Suprapubic skin (tissue), 4 donors: ENCODE measurements around the gene EPG5. TPM values are rescaled to one million over a fixed set of nuclear protein-coding genes. Genes with fewer than 3 reads are reported as not detected.
"Not testable (repeated sequence)": the region's sequence is repeated elsewhere in the genome, so short reads cannot be mapped to it uniquely, and the experiment has no call there.

Experiments used
- DNase-seq, 2 donors: peaks; one replicate each; pipeline ENCODE4 v3.0.0-alpha.2; 2019; ENCODE audit warnings: low spot score in 2 of 2
- H3K27ac ChIP-seq: fragments of 200-600 bp; sonication (generic); one replicate; pipeline ENCODE4 v1.5.1; 2019
- H3K27me3 ChIP-seq: fragments of 200-600 bp; sonication (generic); one replicate; pipeline ENCODE4 v1.5.1; 2019
- H3K36me3 ChIP-seq: fragments of 200-600 bp; sonication (generic); one replicate; pipeline ENCODE4 v1.5.1; 2019
- H3K4me1 ChIP-seq: fragments of 200-600 bp; sonication (generic); one replicate; pipeline ENCODE4 v1.5.1; 2019
- H3K4me3 ChIP-seq: fragments of 200-600 bp; sonication (generic); one replicate; pipeline ENCODE4 v1.5.1; 2019; ENCODE audit warnings: mild to moderate bottlenecking
- H3K9me3 ChIP-seq: fragments of 200-600 bp; sonication (generic); one replicate; pipeline ENCODE4 v1.5.1; 2019
- EP300 ChIP-seq: sonication (generic); formaldehyde crosslinking; IDR thresholded peaks from one replicate; pipeline ENCODE4 v1.6.1; 2017; ENCODE audit warnings: antibody characterized with exemption
- POLR2A ChIP-seq, 2 donors: fragments of 450-650 bp; IDR thresholded peaks; one replicate each; pipeline ENCODE4 v1.6.1; 2017; ENCODE audit warnings: antibody characterized with exemption in 2 of 2, mild to moderate bottlenecking in 2 of 2, moderate library complexity in 2 of 2
- POLR2AphosphoS5 ChIP-seq, 3 donors: sonication (generic); formaldehyde crosslinking; IDR thresholded peaks; one replicate each; pipeline ENCODE4 v1.6.1; 2017; ENCODE audit warnings: antibody characterized with exemption in 3 of 3
- WGBS: methylation state at CpG from one replicate; pipeline ENCODE4 v1.1.5; 2018; 5-methylcytosine and 5-hydroxymethylcytosine counted together
- total RNA-seq, 4 donors: library from RNA; depleted of rRNA; stranded (reverse); fragments of >200 nt; gene quantifications; one replicate each; pipeline ENCODE4 v1.1.0, GENCODE V29; 2016
- TF ChIP-seq, protein P1 (sequence below), 2 donors: fragments of 200-600 bp in 1 of 2; fragments of 450-650 bp in 1 of 2; sonication (generic) in 1 of 2; IDR thresholded peaks; one replicate each; pipeline ENCODE4 v1.5.1; 2016 to 2019; ENCODE audit warnings: antibody characterized with exemption in 2 of 2, mild to moderate bottlenecking in 1 of 2, moderate library complexity in 1 of 2

Gene EPG5
- total RNA-seq, 4 donors from 2014 or later = 31.5 to 107 (median 53.5) TPM

DNA sequence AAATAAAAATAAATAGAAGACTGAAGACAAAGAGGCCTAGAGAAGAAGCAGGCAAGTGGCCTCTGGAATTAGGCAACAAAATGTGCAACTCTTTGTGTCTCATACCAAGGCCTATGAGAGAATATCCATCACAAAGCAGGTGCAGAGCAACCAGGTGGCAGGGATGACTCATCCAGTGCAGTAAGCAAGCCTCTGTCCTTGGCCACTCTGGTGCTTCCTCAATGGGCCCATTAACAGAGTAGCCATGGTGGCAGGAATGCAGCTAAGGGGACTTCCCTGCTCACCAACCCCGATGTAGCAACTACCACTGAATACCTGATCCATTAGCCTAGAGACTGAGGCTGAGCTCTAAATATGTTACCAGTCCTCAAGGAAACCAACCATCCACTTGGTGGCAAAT lies 11.0 kb upstream of the EPG5 start:
- TF ChIP-seq, protein P1, sequence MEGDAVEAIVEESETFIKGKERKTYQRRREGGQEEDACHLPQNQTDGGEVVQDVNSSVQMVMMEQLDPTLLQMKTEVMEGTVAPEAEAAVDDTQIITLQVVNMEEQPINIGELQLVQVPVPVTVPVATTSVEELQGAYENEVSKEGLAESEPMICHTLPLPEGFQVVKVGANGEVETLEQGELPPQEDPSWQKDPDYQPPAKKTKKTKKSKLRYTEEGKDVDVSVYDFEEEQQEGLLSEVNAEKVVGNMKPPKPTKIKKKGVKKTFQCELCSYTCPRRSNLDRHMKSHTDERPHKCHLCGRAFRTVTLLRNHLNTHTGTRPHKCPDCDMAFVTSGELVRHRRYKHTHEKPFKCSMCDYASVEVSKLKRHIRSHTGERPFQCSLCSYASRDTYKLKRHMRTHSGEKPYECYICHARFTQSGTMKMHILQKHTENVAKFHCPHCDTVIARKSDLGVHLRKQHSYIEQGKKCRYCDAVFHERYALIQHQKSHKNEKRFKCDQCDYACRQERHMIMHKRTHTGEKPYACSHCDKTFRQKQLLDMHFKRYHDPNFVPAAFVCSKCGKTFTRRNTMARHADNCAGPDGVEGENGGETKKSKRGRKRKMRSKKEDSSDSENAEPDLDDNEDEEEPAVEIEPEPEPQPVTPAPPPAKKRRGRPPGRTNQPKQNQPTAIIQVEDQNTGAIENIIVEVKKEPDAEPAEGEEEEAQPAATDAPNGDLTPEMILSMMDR (IDR thresholded peaks at IDR 0.05) = no peak
- TF ChIP-seq POLR2AphosphoS5 (IDR thresholded peaks at IDR 0.05) = no peak
- H3K4me1 ChIP-seq = no peaks in the 10 kb centered on the region
- H3K36me3 ChIP-seq = no peaks in the 10 kb centered on the region
- H3K9me3 ChIP-seq = no peaks in the 10 kb centered on the region
- WGBS = 92% methylated on average over 1 of the region's 1 CpG
- no peak overlapping the region for H3K27ac ChIP-seq
- no peak overlapping the region for H3K4me3 ChIP-seq
- H3K27me3 ChIP-seq = no peaks in the 10 kb centered on the region
- no peak for DNase-seq

DNA sequence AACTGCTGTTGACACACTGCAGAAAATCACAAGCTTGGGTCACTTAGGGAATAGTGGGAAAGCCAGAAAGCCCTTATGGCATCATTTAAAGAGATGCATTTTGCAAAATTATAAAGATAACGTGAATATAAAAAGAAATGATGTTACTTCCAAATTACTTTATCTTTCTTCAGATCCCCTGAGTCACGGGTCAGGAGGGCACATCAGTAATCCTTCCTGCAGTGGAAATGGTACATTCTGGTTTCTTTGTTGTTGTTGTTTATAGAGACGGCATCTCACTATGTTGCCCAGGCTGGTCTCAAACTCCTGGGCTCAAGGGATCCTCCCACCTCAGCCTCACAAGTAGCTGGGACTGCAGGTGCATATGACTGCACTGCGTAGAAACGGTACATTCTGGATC lies 9.8 kb upstream of the EPG5 start:
- DNase-seq = no peak
- 80% methylated on average over 5 of the region's 5 CpGs for WGBS
- Histone ChIP-seq H3K27me3 (no peaks in the 10 kb centered on the region), H3K27ac (no peak overlapping the region), H3K9me3 (no peaks in the 10 kb centered on the region), H3K36me3 (no peaks in the 10 kb centered on the region), H3K4me3 (no peak overlapping the region), H3K4me1 (no peaks in the 10 kb centered on the region)
- TF ChIP-seq, protein P1 (IDR thresholded peaks at IDR 0.05) = no peak
- TF ChIP-seq POLR2AphosphoS5 (IDR thresholded peaks at IDR 0.05) (no peak), EP300 (no peak), POLR2A (IDR thresholded peaks at IDR 0.05) (no peak)

DNA sequence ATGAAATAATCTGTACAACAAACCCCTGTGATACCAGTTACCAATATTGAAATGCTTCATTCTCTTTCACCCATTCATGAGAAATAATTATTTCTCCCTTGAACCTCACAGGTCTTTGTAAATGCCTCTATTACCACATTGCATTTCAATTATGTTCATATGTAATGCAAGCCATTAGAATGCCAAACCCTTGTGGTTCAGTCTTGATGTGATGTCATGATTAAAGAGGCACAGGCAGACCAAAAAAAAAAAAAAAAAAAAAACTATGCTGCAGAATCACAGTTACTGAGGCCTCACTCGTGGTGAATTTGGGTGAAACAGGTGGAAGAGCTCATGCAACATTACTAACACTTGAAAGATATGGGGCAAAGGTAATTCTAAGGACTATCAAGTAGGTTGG lies 9.4 kb upstream of the EPG5 start:
- no peaks in the 10 kb centered on the region for H3K9me3 ChIP-seq
- no peak overlapping the region for H3K4me3 ChIP-seq
- no peaks in the 10 kb centered on the region for H3K27me3 ChIP-seq
- H3K27ac ChIP-seq = no peak overlapping the region
- no peak for DNase-seq
- H3K36me3 ChIP-seq = no peaks in the 10 kb centered on the region
- 50% methylated on average over 1 of the region's 1 CpG for WGBS
- TF ChIP-seq POLR2AphosphoS5 (IDR thresholded peaks at IDR 0.05) (no peak), EP300 (no peak), POLR2A (IDR thresholded peaks at IDR 0.05) (no peak)
- TF ChIP-seq, protein P1 (IDR thresholded peaks at IDR 0.05) = no peak
- H3K4me1 ChIP-seq = no peaks in the 10 kb centered on the region

DNA sequence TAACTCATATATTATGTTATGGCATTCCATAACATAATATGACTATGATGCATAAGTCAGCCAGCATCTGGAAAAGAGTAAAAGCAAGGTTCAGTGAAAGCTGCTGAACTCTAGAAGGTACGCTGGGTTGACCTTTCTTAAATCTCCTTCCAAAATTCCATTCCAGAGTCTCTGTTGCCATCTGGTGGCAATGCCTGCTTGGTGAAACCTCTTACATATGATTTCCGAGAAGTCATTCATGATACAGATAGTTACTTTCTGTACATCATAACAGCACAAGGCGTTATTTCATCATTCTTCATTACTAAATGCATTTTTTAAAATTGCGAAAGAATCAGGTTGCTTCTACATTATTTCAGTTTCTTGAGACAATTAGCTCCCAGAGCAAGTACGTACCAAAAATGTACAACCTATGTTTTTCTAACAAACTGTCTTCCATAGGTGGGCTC lies 7.0 kb upstream of the EPG5 start:
- Histone ChIP-seq H3K9me3 (no peaks in the 10 kb centered on the region), H3K4me1 (no peaks in the 10 kb centered on the region), H3K4me3 (no peak overlapping the region), H3K27me3 (no peaks in the 10 kb centered on the region), H3K36me3 (no peaks in the 10 kb centered on the region), H3K27ac (no peak overlapping the region)
- TF ChIP-seq, protein P1 (IDR thresholded peaks at IDR 0.05) = peak; percentile 57 to 65
- TF ChIP-seq EP300 = no peak
- WGBS = 16% methylated on average over 5 of the region's 5 CpGs
- DNase-seq = no peak

DNA sequence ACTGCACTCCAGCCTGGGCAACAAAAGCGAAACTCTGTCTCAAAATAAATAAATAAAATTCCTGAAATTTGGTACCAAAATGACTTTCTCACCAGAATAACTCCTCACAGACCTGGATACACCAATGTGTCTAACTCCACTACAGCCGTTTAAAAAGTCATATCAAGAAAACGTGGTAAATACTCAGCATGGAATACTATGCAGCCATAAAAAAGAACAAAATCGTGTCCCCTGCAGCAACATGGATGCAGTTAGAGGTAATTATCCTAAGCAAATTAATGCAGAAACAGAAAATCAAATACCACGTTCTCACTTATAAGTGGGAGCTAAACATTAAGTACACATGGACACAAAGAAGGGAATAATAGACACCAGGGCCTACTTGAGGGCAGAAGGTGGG lies 2.2 kb downstream of the EPG5 start:
- peaks cover 18% of the 10 kb centered on the region for H3K4me1 ChIP-seq
- H3K27ac ChIP-seq = not testable (repeated sequence)

DNA sequence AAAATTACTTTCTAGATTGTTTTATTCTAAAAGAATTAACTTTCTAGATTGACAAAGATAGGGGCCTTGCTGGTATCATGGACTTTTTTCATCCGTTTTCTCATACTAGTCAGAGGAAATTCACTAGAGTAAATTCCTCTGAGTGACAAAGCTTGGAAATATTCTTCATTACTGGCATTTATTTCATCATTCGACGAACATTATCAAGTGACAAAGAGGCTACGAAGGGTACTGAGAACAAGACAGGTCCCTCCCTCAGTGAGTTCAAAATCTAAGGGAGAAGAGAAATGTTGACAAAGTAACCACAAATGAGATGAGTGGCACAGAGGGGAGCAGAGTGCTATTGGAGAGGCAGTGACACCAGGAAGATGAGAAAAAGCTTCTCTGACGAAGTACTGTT lies 4.3 kb downstream of the EPG5 start:
- no peak for DNase-seq
- Histone ChIP-seq H3K4me1 (peaks cover 32% of the 10 kb centered on the region), H3K9me3 (no peaks in the 10 kb centered on the region), H3K4me3 (no peak overlapping the region), H3K36me3 (peaks cover 4% of the 10 kb centered on the region), H3K27ac (no peak overlapping the region), H3K27me3 (no peaks in the 10 kb centered on the region)
- TF ChIP-seq POLR2AphosphoS5 (IDR thresholded peaks at IDR 0.05) (no peak), POLR2A (IDR thresholded peaks at IDR 0.05) (no peak), EP300 (no peak)
- TF ChIP-seq, protein P1 (IDR thresholded peaks at IDR 0.05) = no peak
- 81% methylated on average over 5 of the region's 5 CpGs for WGBS

More for the DNA sequence above, 2.2 kb downstream of the EPG5 start:
- WGBS = 99% methylated on average over 5 of the region's 5 CpGs
- H3K36me3 ChIP-seq, H3K4me3 ChIP-seq, H3K27me3 ChIP-seq, H3K9me3 ChIP-seq, DNase-seq: not testable (repeated sequence)
